ENCODE results near the gene ZRANB3.
"Not testable (repeated sequence)": the region's sequence is repeated elsewhere in the genome, so short reads cannot be mapped to it uniquely, and the experiment has no call there.

Gene ZRANB3

DNA sequence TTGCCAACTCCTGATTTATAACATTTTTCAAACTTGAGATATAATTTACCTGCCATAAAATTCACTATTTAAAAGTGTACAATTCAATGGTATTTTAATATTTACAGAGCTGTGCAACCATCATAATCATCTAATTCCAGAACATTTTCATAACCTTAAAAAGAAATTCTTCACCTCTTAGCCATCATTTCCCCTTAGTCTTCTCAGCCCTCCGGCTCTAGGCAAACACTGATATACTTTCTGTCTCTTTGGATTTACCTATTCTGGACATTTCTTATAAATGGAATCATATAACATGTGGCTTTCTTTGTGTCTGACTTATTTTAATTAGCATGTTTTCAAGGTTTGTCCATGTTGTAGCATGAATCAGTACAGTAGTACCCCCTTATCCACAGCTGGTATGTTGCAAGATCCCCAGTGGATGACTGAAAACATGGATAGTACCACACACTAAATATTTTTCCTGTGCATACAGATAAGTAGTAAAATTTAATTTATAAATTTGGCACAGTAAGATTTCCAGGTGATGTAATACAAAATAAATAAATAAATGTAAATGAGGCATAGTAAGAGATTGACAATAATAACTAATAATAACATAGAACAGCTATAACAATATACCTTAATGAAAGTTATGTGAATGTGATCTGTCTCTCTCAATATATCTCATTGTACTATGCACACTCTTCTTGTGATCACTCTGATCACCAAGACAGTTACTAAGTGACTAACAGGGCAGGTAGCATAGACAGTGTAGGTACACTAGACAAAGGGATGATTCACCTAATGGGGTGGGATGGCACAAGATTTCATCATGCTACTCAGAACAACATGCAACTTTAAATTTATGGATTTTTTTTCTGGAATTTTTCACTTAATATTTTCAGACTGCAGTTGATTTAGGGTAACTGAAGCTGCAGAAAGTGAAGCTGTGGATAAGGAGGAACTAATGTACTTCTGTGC lies 405.8 kb downstream of the ZRANB3 start:
- no peak for DNase-seq (ENCODE audit: low read depth)

DNA sequence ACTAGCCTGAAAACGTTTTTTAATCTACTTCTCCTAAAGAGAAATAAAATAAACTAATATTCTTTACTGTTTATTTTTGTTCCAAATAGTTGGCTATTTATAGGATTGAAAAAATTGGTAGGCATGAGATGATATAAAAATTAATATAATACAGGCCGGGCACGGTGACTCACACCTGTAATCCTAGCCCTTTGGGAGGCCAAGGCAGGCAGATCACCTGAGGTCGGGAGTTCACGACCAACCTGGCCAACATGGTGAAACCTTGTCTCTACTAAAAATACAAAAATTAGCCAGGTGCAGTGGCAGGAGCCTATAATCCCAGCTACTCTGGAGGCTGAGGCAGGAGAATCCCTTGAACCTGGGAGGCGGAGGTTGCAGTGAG lies 409.4 kb downstream of the ZRANB3 start:
- DNase-seq (ENCODE audit: low read depth) = not testable (repeated sequence)

DNA sequence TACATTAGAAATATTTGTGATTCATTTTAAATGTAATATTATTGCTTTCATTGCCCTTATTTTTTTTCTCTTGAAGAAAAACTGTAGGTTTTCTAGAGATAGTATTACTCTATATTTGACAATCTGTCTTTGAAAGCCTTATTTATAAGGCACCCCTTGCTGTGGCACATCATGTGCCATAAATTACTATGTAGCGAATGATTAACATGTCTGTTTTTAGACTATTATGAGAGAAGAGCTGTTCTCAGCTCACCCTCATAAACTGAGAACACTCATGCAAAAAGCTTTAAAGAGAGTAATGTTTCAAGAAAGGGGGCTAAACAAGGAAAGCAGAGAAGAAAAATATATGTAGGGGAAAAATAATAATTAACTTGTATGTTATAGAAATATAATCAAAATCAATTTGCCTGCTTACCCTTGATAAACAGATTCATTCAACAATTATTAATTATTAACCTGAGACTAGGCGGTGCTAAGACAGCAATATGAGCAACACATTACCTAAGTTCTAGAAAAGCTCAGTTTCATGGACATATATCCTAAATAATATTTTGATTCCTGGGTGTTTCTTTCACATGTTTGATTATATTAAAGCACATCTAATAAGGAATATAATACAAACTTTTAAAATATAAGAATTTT lies 409.9 kb downstream of the ZRANB3 start:
- no peak for DNase-seq (ENCODE audit: low read depth)

DNA sequence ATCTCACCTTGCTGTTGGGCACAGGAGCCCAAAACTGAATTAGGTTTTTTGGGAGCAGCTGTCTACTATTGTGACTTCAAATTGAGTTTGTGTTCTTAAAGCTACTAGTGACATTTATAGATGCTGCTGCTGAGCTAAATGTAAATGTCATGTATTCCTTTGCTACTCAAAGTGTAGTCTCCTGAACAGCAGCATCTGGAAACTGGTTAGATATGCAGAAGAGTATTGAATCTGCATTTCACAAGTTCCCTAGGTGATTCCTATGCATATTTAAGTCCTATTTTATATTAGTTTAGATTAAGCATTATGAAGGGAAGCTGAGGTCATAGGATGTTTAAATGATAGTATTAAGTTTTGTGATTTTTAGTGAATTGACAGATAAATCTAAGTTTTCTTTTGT lies 411.4 kb downstream of the ZRANB3 start:
- no peak for DNase-seq (ENCODE audit: low read depth)

GRCh38 chr2:135113322-135113721 lies 417.7 kb downstream of the ZRANB3 start:
- no peak for DNase-seq (ENCODE audit: low read depth)

GRCh38 chr2:135105513-135106316 lies 425.3 kb downstream of the ZRANB3 start:
- not testable (repeated sequence) for DNase-seq (ENCODE audit: low read depth)

DNA sequence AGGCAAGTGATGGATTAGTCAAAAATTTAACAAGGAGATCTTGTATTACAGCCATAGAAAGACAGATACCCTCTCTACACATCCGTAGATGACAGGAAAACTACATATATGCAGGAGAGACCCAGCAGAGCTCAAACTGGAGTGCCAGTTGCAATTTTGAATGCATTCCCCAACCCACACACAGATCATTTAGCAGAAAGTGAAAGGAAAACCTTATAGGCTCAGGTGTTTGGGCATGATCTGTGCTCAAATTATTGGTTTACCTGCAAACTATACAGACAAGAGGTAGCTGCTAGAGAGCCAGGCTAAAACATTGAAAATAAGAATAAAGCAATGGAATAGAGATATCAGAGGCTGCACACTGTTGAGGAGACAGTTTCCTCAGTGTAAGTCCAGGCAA lies 427.2 kb downstream of the ZRANB3 start:
- no peak for DNase-seq (ENCODE audit: low read depth)

DNA sequence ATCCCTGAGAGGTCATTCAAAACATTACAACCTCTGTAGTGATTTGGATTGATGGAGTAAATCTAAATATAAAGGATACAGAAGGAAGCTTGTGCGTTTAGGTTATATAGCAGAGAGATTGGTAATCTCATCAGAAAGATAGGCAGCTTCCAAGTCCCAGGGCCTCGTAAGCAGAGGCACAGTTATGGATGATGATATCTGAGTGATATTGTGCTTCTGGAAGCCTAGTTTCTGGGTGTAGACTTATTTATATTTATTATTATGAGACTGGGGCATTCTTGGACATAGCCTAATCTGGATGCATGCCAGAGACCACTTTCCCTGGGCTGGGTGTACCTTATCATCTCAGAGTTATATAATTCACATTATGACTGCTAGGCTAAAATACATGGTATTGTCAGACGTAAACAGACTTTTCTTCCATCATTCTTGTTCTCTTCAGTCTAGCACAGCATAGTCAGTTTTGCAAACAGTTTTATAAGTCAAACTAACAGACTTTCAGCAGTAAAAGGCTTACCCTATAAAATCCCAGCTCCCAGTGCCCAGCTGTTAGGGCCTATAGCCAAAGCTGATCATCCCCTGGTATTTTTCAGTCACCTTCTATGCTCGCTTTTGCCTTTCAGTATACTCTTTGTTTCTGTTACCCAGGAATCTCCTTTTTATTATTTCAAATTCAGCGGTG lies 431.1 kb downstream of the ZRANB3 start:
- DNase-seq (ENCODE audit: low read depth) = no peak

DNA sequence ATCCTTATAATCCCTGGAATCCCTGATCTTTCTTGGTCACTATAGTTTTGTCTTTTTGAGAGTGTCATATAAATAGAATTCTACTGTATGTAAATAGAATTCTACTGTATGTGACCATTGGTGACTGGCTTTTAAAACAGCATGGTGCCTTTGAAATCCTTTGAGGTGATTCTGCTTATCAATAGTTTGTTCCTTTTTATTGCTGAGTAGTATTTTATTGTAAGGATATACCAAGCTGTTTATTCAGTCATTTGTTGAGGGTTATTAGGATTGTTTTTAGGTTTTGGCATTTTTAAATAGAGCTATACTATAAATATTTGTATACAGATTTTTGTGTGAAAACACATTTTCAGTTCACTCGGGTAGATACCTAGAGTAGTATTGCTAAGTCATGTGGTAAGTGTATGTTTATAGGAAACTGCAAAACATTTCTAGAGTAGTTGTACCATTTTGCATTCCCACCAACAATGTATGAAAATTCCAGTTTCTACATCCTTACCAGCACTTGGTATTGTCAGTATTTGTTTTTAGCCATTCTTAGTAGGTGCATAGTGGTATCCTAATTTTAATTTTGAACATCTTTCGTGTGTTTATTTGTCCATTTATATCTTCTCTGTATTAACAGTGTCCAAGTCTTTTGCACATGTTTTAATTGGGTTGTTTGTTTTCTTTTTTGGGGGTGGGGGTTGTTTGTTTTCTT lies 433.3 kb downstream of the ZRANB3 start:
- no peak for DNase-seq (ENCODE audit: low read depth)

- DNase-seq (ENCODE audit: low read depth) = no peak
These were observed 434.2 kb downstream of the ZRANB3 start for GRCh38 chr2:135096665-135097446.

DNA sequence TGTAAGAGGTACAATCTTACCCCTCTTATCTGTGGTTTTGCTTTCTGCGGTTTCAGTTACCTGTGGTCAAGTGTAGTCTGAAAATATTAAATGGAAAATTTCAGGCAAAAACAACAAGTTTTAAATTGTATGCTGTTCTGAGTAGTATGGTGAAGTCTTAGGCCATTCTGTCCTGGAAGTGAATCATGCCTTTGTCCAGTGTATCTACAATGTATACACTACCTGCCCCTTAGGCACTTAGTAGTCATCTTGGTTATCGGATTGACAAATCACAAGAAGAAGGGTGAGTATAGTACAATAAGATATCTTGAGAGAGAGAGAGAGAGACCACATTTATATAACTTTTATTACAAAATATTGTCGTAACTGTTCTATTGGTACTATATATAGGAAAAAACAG lies 435.4 kb downstream of the ZRANB3 start:
- no peak for DNase-seq (ENCODE audit: low read depth)

- DNase-seq (ENCODE audit: low read depth) = no peak
These were observed 436.5 kb downstream of the ZRANB3 start for GRCh38 chr2:135094508-135094907.

- DNase-seq (ENCODE audit: low read depth) = no peak
These were observed 437.2 kb downstream of the ZRANB3 start for GRCh38 chr2:135093670-135094330.

GRCh38 chr2:135093193-135093592 lies 437.8 kb downstream of the ZRANB3 start:
- DNase-seq (ENCODE audit: low read depth) = no peak

DNA sequence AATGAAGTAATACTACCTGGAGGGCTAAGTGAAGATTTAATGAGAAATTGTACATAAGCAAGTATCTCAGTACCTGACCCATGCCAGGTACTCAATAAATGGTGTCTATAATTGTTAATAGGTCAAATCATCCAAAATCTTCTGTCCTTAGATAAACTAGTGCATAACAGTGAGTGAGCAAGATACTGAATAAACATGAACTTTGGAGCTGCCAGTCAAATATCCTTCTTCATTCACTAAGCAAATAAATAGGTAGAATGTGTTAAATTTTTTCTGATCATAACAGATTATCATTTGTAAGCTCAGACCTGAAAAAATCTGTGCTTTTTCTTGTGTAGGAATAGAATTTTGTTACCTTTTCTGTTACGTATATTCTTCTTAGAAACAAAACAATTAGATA lies 439.3 kb downstream of the ZRANB3 start:
- no peak for DNase-seq (ENCODE audit: low read depth)

DNA sequence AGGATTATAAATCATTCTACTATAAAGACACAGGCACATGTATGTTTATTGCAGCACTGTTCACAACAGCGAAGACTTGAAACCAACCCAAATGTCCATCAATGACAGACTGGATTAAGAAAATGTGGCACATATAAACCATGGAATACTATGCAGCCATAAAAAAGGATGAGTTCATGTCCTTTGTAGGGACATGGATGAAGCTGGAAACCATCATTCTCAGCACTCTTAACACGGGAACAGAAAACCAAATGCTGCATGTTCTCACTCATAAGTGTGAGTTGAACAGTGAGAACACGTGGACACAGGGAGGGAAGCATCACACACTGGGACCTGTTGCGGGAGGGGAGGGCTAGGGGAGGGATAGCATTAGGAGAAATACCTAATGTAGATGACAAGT lies 441.4 kb downstream of the ZRANB3 start:
- DNase-seq (ENCODE audit: low read depth) = not testable (repeated sequence)

Measured in activated T-cell treated with anti-CD3 and anti-CD28 coated beads for 24 hours (primary cell).